K562 (cell line): Measurements from ENCODE around the gene FOSL2. TPM values are rescaled to one million over a fixed set of nuclear protein-coding genes. Genes with fewer than 3 reads are reported as not detected.

Experiments
- ETV6 ChIP-seq, 3 experiments: fragments of 150-350 bp in 1 of 3; sonication (generic) in 1 of 3; formaldehyde crosslinking in 1 of 3; IDR thresholded peaks; 2 replicates each; pipeline versions ENCODE4 v1.6.1 to v1.8.0; 2014 to 2022; ENCODE audit warnings: borderline replicate concordance in 2 of 3, low read depth in 2 of 3, antibody characterized with exemption in 1 of 3, low read length in 1 of 3, mild to moderate bottlenecking in 1 of 3, missing genetic modification reagents in 1 of 3
- GATA2 ChIP-seq: sonication (generic); formaldehyde crosslinking; IDR thresholded peaks from 2 replicates; pipeline ENCODE4 v1.4.0; 2020; ENCODE audit warnings: mild to moderate bottlenecking, missing genetic modification reagents
- HEY1 ChIP-seq: fragments of 250-450 bp; sonication (Bioruptor Pico); IDR thresholded peaks from 2 replicates; pipeline ENCODE4 v1.5.0; 2020; ENCODE audit warnings: mild to moderate bottlenecking, moderate library complexity, borderline replicate concordance
- HMGXB4 ChIP-seq: sonication (generic); formaldehyde crosslinking; IDR thresholded peaks from 2 replicates; pipeline ENCODE4 v1.8.1; 2023; ENCODE audit warnings: mild to moderate bottlenecking, missing genetic modification reagents
- JUND ChIP-seq, 2 experiments: IDR thresholded peaks; 2 replicates in 1 of 2; 3 replicates in 1 of 2; pipeline ENCODE4 v1.6.1; 2011; ENCODE audit warnings: borderline replicate concordance in 2 of 2, low read depth in 2 of 2, low read length in 2 of 2, improper control_type of control experiment in 1 of 2, missing biosample characterization in 1 of 2, missing genetic modification characterization in 1 of 2, missing genetic modification reagents in 1 of 2
- LARP7 ChIP-seq: fragments of 450-650 bp; IDR thresholded peaks from 2 replicates; pipeline ENCODE4 v1.6.1; 2016
- MTF1 ChIP-seq: fragments of 250-450 bp; sonication (Bioruptor Pico); IDR thresholded peaks from 2 replicates; pipeline ENCODE4 v1.9.0; 2021; ENCODE audit warnings: moderate library complexity, mild to moderate bottlenecking, inconsistent platforms, borderline replicate concordance
- NFRKB ChIP-seq: fragments of 450-650 bp; IDR thresholded peaks from 2 replicates; pipeline ENCODE4 v1.6.1; 2016; ENCODE audit warnings: low read depth
- PURB ChIP-seq: sonication (generic); formaldehyde crosslinking; IDR thresholded peaks from 2 replicates; pipeline ENCODE4 v1.9.0; 2021; ENCODE audit warnings: low read depth, mild to moderate bottlenecking, missing genetic modification reagents
- RBM14 ChIP-seq: fragments of 200-400 bp; formaldehyde crosslinking; IDR thresholded peaks from 2 replicates; pipeline ENCODE4 v1.6.1; 2018; ENCODE audit warnings: low read depth, mild to moderate bottlenecking, low read length, moderate library complexity, borderline replicate concordance; ENCODE audit not compliant: insufficient read depth
- THAP7 ChIP-seq: fragments of 250-450 bp; sonication (Bioruptor Pico); IDR thresholded peaks from 2 replicates; pipeline ENCODE4 v1.5.0; 2021
- ZNF274 ChIP-seq: IDR thresholded peaks from 2 replicates; pipeline ENCODE4 v1.6.1; 2011; ENCODE audit warnings: low read depth, mild to moderate bottlenecking, low read length, moderate library complexity, borderline replicate concordance
- ZNF717 ChIP-seq: fragments of 250-450 bp; sonication (Bioruptor Pico); IDR thresholded peaks from 2 replicates; pipeline ENCODE4 v1.5.0; 2021
- ZNF75A ChIP-seq: fragments of 450-650 bp; formaldehyde crosslinking; IDR thresholded peaks from 2 replicates; pipeline ENCODE4 v1.4.0; 2020; ENCODE audit warnings: mild to moderate bottlenecking
- polyA plus RNA-seq, 8 experiments: library from polyadenylated mRNA; depleted of rRNA in 4 of 8; stranded (reverse) in 5 of 8; unstranded in 3 of 8; fragments of >200 nt; fragmentation: Nextera tagmentation in 2 of 8; fragmentation: Illumina TruSeq in 1 of 8; extraction: Ambion mirVana in 2 of 8; extraction: Trizol in 1 of 8; gene quantifications; 2 replicates each; pipeline versions ENCODE4 v1.2.1 to v1.2.3, GENCODE V29; 2011 to 2014; ENCODE audit warnings: inconsistent platforms in 1 of 8, missing spikeins in 1 of 8
- total RNA-seq, 7 experiments: library from RNA; depleted of rRNA in 6 of 7; stranded (reverse); fragments of >200 nt in 6 of 7; fragmentation: Illumina TruSeq in 2 of 7; extraction: Trizol in 2 of 7; gene quantifications; 2 replicates each; pipeline versions ENCODE4 v1.2.1 to v1.2.3, GENCODE V29; 2011 to 2021; ENCODE audit warnings: low replicate concordance in 1 of 7
- TF ChIP-seq, protein P1 (sequence below): IDR thresholded peaks from 2 replicates; pipeline ENCODE4 v1.6.1; 2011; ENCODE audit warnings: borderline replicate concordance, low read depth, mild to moderate bottlenecking, moderate library complexity, low read length; ENCODE audit not compliant: insufficient read depth, poor library complexity, severe bottlenecking

The FOSL2 gene
- total and polyA plus RNA-seq, 9 of the 15 experiments (the other 6 are each of a cell fraction or from before 2014, with no cell fraction given), result 0.04 to 2.9 (median 0.80) TPM

DNA sequence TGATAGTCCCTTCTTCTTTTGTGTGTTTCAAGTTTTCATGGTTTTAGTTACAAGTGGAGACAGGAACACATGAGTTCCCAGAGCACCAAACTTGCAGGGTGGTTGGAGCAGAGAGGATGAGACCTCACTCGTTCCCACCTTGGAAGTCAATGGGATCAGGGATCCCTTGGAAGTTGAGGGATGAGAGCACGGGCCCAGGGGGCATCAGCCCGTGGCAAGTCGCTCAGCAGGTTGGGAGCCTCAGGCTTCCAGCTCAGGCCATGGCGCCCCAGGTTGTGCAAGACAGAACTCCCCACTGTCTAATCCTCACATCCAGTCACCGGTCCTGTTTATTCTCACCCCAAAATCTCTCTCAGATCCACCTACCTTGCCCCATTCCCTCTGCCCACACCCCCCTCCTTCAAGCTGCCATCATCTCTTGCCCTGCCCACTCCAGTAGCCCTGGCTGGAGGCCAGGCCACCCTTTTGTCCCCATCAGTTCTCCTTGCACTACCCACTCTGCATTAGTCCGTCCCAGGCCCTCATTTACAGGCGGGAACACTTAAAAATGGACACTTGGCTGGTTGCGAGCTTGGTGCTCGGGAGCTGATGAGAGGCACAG, 37.6 kb upstream of the FOSL2 start (continued):
- TF ChIP-seq HEY1 (CRISPR knock-in tag) (no peak), LARP7 (0 out of 2 replicates have a peak, but pooled peaks have one; percentile 33), RBM14 (no peak), ZNF717 (CRISPR knock-in tag) (no peak), GATA2 (CRISPR knock-in tag) (no peak), HMGXB4 (CRISPR knock-in tag) (no peak), JUND (IDR thresholded peaks at IDR 0.05; ENCODE audit: borderline replicate concordance, low read depth, low read length) (no peak), JUND (tag; IDR thresholded peaks at IDR 0.05; ENCODE audit: borderline replicate concordance, low read depth, low read length) (no peak), THAP7 (CRISPR knock-in tag) (no peak), MTF1 (CRISPR knock-in tag) (0 out of 2 replicates have a peak, but pooled peaks have one; percentile 10), ZNF75A (CRISPR knock-in tag) (0 out of 2 replicates have a peak, but pooled peaks have one; percentile 7), ETV6 (IDR thresholded peaks at IDR 0.05; ENCODE audit: borderline replicate concordance in 1 of 2, low read depth in 2 of 2, low read length in 1 of 2) (0 out of 4 replicates have a peak, but pooled peaks of 1 of the 2 experiments have one; percentile 21), ETV6 (CRISPR knock-in tag; IDR thresholded peaks at IDR 0.05; ENCODE audit: borderline replicate concordance) (no peak), NFRKB (no peak), PURB (CRISPR knock-in tag) (no peak), ZNF274 (no peak)
- TF ChIP-seq, protein P1, sequence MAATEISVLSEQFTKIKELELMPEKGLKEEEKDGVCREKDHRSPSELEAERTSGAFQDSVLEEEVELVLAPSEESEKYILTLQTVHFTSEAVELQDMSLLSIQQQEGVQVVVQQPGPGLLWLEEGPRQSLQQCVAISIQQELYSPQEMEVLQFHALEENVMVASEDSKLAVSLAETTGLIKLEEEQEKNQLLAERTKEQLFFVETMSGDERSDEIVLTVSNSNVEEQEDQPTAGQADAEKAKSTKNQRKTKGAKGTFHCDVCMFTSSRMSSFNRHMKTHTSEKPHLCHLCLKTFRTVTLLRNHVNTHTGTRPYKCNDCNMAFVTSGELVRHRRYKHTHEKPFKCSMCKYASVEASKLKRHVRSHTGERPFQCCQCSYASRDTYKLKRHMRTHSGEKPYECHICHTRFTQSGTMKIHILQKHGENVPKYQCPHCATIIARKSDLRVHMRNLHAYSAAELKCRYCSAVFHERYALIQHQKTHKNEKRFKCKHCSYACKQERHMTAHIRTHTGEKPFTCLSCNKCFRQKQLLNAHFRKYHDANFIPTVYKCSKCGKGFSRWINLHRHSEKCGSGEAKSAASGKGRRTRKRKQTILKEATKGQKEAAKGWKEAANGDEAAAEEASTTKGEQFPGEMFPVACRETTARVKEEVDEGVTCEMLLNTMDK, result no peak
- TF ChIP-seq, all 486 proteins: peak for 19
